HS-5 (cell line): ENCODE measurements around the gene CPB1.
A peak's percentile ranks its signal among the peaks of the same experiment; 100 is the strongest.

ENCODE experiments used
- DNase-seq: peaks from one replicate; pipeline ENCODE4 v3.0.0-alpha.2; 2012; ENCODE audit warnings: low read depth

CPB1 gene

GRCh38 chr3:148833223-148833622 is 5.6 kb downstream of the CPB1 start:
- DNase-seq, result no peak

- no peak for DNase-seq
Measured at GRCh38 chr3:148839805-148840204, 12.2 kb downstream of the CPB1 start.

- no peak for DNase-seq
Measured at GRCh38 chr3:148840451-148840850, 12.8 kb downstream of the CPB1 start.

- DNase-seq, result no peak
Measured at GRCh38 chr3:148845756-148846395, 18.3 kb downstream of the CPB1 start.

- no peak for DNase-seq
Measured at GRCh38 chr3:148847351-148847750, 19.7 kb downstream of the CPB1 start.

- DNase-seq, result no peak
Measured at GRCh38 chr3:148848410-148848809, 20.8 kb downstream of the CPB1 start.

- DNase-seq, result no peak
Measured at GRCh38 chr3:148852271-148852992, 24.8 kb downstream of the CPB1 start.

- no peak for DNase-seq
Measured at GRCh38 chr3:148853076-148853475, 25.5 kb downstream of the CPB1 start.

GRCh38 chr3:148854061-148854460 is 26.4 kb downstream of the CPB1 start:
- no peak for DNase-seq

- DNase-seq, result no peak
Measured at GRCh38 chr3:148856384-148856783, 28.8 kb downstream of the CPB1 start.

GRCh38 chr3:148857316-148857715 is 29.7 kb downstream of the CPB1 start:
- no peak for DNase-seq

GRCh38 chr3:148861277-148861869 is 33.8 kb downstream of the CPB1 start:
- peak; percentile 46 for DNase-seq

- DNase-seq, result no peak
Measured at GRCh38 chr3:148863297-148863696, 35.7 kb downstream of the CPB1 start.

GRCh38 chr3:148863814-148864213 is 36.2 kb downstream of the CPB1 start:
- no peak for DNase-seq

- no peak for DNase-seq
Measured at GRCh38 chr3:148865049-148865448, 37.4 kb downstream of the CPB1 start, which contains the start of gene CPA3. Gene CPA3, plus strand, starts transcription at chr3:148865296. Its CDS starts 12 bp downstream, at chr3:148865308.

GRCh38 chr3:148866261-148866660 is 38.6 kb downstream of the CPB1 start:
- DNase-seq, result no peak

- DNase-seq, result no peak
Measured at GRCh38 chr3:148873270-148873927, 45.8 kb downstream of the CPB1 start.

- DNase-seq, result no peak
Measured at GRCh38 chr3:148873977-148874376, 46.4 kb downstream of the CPB1 start.

GRCh38 chr3:148878095-148878494 is 50.5 kb downstream of the CPB1 start:
- DNase-seq, result no peak

GRCh38 chr3:148879256-148879655 is 51.6 kb downstream of the CPB1 start:
- DNase-seq, result no peak

GRCh38 chr3:148880681-148881080 is 53.1 kb downstream of the CPB1 start:
- no peak for DNase-seq

- DNase-seq, result no peak
Measured at GRCh38 chr3:148881286-148881685, 53.7 kb downstream of the CPB1 start.

- DNase-seq, result no peak
Measured at GRCh38 chr3:148882288-148882687, 54.7 kb downstream of the CPB1 start.
